ENCODE measurements around the gene DUSP22.

Gene DUSP22

DNA sequence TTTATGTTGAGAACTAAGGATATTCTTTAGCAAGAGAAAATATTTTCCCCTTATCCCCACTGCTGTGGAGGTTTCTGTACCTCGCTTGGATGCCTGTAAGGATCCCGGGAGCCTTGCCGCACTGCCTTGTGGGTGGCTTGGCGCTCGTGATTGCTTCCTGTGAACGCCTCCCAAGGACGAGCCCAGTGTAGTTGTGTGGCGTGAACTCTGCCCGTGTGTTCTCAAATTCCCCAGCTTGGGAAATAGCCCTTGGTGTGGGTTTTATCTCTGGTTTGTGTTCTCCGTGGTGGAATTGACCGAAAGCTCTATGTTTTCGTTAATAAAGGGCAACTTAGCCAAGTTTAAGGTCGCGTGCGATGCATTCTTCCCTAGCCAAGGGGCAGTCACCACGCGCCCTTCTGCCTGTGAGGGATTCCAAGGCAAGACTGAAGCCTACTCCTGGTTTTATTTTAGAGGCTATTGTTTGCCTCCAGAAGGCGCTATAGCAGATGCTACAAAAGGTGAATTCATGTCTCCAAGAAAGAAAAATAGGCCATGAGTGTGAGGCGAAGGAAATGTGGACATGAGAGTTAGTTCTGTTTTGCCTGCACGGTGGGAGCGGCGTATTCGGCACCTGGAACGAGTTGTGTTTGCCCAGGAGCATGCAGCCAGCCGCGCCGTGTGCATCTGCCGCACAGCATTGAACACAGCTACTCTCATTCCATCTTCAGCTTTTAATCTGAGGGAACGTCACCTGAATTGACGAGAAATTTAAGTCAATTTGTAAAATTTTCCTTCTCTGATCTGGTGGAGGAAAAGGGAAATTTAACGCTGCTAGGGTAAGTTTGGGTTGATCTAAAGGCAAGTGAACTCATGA, 59.0 kb downstream of the DUSP22 start:
- no peak for DNase-seq (ENCODE audit: low read depth in 2 of 2)

DNA sequence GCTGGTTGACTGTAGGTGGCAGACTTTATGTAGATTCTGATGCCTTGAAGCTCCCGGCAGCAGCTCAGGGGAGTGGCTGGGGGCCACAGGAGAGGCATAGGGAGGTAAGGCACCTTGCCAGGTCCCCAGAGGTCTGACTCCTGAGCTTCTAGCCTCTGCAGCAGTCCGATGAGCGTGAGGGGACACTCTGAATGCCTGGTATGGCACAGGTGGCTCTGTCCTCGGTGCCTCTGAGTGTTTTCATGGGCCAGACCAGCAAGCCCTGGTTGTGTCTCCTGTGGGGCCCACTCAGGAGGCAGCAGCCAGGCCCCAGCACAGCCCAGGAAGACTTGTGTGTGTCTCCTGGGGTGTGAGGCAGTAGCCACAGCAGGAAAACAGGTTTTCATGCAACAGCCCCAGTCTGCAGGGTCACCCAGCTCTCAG, 59.6 kb downstream of the DUSP22 start:
- no peak for DNase-seq (ENCODE audit: low read depth in 2 of 2)

GRCh38 chr6:352474-352873, 60.2 kb downstream of the DUSP22 start:
- no peak for DNase-seq (ENCODE audit: low read depth in 2 of 2)

DNA sequence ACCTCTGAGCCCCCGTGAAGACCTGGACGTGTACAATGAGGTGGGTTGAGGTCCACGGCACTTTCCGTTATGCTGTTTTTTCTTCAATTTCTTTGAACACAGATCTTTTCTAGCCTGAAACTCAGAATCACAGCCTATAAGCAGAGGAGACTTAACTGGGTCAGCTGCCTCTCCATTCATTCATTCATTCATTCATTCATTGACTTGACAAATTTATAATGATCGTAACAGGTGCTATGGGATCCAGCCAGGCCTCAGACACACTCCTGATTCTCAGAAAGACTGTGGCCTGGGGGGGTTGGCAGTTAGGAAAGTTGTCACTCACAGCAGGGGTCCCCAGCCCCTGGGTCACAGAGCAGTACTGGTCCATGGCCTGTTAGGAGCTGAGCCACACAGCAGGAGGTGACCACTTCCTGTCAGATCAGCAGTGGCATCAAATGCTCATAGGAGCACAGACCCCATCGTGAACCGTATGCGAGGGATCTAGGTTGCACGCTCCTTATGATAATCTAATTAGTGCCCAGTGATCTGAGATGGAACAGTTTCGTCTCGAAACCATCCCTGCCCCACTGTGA, 60.7 kb downstream of the DUSP22 start:
- no peak for DNase-seq (ENCODE audit: low read depth in 2 of 2)

- no peak for DNase-seq (ENCODE audit: low read depth in 2 of 2)
Observed at GRCh38 chr6:353642-354614, 61.6 kb downstream of the DUSP22 start.

- no peak for DNase-seq (ENCODE audit: low read depth in 2 of 2)
Observed at GRCh38 chr6:354631-355280, 62.5 kb downstream of the DUSP22 start.

DNA sequence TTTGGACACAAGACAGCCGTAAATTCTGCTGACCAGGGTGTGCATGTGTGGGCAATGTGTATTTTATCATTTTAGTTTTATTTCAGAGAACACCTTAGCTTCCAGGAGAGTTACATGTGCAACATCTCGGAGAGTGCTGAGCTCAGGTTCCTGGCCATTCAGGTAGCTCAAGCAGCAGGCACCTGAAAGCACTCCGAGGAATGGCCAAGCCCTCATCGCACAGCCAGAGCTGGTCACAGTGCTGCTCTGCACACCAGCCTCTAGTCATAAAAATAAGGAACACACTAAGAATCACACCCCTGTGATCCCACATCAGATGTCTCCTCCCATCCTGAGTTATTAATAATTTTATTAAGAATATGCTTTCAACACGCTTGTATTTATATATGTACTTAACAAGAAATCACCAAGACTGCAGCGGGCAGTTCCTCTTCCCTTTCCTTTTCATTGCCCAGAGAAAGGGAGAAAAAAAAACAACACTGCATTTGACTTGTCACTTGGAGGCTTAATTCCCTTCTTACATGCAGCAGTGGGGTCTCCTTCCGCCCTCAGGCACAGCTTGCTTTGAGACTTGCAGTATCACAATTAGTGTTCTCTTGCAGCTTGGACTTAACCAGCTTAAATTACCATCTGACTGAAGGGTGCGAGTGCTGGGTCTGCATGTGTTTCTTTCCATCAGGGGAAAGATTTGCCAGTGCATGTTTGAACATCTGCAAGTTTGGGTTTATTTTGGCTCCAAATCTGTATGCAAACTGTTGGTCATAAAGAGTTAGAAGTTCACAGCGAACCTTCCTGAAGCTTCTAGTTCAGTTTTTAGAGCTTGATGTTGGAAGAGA, 63.3 kb downstream of the DUSP22 start:
- no peak for DNase-seq (ENCODE audit: low read depth in 2 of 2)

DNA sequence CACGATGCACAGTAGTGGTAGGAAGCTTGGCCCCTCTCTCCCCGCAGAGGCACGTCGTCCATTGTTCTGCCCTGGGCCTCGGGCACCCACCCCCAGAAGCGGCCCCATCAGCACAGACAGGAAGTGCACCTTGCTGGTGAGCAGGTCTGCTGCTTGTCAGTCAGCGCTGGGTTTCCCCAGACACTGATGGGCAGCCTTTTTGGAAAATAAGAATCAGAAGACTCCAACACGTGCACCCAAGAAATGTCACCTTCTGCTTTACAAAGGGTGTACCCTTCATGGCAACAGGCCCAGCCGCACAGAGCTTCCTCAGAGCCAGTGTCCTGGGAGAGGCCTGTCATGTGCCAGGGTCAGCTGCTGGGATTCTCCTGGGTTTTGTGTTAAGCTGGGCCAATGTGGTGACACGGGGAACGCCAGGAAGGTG, 64.6 kb downstream of the DUSP22 start:
- peak; percentile 8 to 36 for DNase-seq (ENCODE audit: low read depth in 2 of 2)

GRCh38 chr6:357261-357790, 65.0 kb downstream of the DUSP22 start:
- DNase-seq (ENCODE audit: low read depth in 2 of 2) = no peak

GRCh38 chr6:357791-358341, 65.6 kb downstream of the DUSP22 start:
- DNase-seq (ENCODE audit: low read depth in 2 of 2) = no peak

DNA sequence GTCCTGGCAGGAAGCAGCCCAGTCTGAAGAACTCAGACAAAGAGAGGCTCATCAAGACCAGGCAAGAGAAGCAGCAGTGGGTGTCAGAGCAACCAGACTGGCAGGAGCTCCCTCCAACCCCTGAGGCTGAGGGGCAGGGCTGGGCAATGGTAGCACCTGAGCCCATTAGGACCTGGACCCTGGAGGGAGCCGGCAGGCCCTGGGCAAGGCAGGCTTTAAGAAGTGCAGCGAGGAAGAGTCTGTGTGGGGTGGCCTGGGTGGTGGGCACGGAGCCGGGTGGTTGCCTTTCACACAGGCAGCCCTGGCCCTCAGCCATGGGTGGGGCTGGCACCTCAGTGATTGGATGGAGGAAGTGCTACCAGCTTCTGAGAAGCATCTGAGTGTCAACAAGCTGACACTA, 66.1 kb downstream of the DUSP22 start:
- DNase-seq (ENCODE audit: low read depth in 2 of 2) = no peak

GRCh38 chr6:358847-359246, 66.6 kb downstream of the DUSP22 start:
- DNase-seq (ENCODE audit: low read depth in 2 of 2) = no peak

- no peak for DNase-seq (ENCODE audit: low read depth in 2 of 2)
Observed at GRCh38 chr6:359261-360035, 67.2 kb downstream of the DUSP22 start.

DNA sequence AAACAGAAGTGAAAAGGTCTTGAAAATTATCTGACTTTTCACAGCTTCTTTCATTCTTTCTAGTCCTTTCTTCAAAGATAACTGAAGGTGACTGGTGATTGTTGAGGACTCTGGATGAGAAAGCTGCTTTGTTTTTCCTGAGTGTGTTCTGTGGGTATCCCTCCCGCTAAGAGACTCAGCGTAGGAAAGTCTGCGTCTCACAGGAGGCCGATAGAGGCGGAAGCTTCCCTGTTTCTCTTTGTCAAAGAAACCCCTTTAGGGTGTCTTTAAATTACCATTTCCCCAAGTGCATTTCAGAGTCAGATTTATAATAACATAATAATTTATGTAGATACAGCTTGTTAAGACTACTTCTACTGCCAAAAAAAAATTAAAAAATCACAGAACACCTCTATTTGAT, 68.1 kb downstream of the DUSP22 start:
- DNase-seq (ENCODE audit: low read depth in 2 of 2) = no peak

- no peak for DNase-seq (ENCODE audit: low read depth in 2 of 2)
Observed at GRCh38 chr6:360764-361373, 68.6 kb downstream of the DUSP22 start.

GRCh38 chr6:361411-362132, 69.3 kb downstream of the DUSP22 start:
- no peak for DNase-seq (ENCODE audit: low read depth in 2 of 2)

DNA sequence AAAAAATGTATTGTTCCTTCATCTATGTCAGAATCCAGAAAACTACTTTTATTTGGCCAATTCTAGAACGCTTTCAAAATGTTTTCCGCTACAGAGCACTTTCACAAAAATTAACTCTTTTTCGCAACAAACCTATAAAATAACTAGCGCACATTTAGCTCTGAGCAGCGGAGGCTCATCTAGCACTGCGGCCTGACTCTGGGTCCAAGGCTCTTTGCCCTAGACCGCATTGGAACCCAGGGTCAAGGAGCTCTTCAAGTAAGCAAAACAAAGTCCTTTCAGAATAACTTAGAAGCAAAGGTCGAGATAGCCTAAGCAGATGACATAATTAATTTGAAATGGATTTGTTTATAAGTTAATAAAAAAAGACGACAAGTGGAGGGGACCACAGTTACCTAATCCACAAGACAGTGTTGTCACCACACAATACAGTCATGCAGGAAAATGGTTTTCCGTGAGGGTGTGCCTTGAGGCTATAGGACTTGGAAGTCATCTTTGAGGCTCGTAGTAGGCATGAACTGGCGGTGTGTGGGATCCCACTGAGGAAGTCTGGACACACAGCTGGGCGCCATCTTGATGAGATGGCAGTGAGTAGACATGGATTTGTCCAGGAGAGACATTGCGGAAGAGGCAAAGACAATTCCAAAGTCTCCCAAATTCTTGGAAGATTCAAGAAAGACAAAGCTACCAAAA, 70.1 kb downstream of the DUSP22 start:
- no peak for DNase-seq (ENCODE audit: low read depth in 2 of 2)

DNA sequence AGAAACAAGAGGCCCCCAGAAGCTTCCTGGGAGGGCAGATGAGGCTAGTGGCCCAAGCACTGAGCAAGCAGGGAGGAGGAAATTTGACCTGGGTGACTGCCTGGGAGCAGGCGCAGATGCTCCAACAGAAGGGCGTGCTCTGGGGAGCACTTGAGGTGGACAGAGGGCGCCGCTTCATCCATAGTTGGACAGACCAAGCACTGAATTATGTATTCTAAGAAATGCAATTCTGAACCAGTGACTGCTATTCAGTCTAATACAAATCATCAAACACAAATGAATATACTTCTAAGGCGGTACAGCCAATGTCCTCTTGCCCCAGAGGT, 70.6 kb downstream of the DUSP22 start:
- no peak for DNase-seq (ENCODE audit: low read depth in 2 of 2)

Data from stimulated activated CD8-positive, alpha-beta memory T cell treated with anti-CD3 and anti-CD28 coated beads, Interleukin-15, amount 100 ng/mL, for 48 hours (primary cell).